ENCODE measurements around the gene OSBPL6.

Gene OSBPL6

DNA sequence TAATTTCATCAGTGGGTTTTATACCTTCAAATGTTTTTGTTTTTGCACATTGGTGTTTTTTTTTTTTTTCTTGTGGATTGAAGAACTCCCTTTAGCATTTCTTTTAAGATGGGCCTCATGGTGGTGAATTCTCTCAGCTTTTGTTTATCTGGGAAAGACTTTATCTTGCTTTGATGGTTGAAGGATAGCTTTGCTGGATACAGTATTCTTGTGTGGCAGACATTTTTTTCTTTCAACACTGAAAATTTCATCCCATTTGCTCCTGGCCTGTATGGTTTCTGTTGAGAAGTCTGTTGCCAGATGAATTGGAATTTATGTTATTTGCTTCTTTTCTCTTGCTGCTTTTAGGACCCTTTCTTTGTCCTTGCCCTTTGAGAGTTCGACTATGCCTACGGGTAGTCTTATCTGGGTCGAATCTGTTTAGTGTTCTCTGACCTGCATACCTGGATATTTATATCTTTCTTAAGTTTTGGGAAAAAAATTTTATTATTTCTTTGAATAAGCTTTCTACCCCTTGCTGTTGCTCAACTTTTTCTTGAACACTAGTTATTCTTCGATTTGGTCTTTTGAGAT, 231.0 kb downstream of the OSBPL6 start:
- TF ChIP-seq, protein P1, sequence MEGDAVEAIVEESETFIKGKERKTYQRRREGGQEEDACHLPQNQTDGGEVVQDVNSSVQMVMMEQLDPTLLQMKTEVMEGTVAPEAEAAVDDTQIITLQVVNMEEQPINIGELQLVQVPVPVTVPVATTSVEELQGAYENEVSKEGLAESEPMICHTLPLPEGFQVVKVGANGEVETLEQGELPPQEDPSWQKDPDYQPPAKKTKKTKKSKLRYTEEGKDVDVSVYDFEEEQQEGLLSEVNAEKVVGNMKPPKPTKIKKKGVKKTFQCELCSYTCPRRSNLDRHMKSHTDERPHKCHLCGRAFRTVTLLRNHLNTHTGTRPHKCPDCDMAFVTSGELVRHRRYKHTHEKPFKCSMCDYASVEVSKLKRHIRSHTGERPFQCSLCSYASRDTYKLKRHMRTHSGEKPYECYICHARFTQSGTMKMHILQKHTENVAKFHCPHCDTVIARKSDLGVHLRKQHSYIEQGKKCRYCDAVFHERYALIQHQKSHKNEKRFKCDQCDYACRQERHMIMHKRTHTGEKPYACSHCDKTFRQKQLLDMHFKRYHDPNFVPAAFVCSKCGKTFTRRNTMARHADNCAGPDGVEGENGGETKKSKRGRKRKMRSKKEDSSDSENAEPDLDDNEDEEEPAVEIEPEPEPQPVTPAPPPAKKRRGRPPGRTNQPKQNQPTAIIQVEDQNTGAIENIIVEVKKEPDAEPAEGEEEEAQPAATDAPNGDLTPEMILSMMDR (IDR thresholded peaks at IDR 0.05; ENCODE audit: low read depth, low read length), result no peak
- no peak for DNase-seq (ENCODE audit: extremely low read depth, low read depth)

DNA sequence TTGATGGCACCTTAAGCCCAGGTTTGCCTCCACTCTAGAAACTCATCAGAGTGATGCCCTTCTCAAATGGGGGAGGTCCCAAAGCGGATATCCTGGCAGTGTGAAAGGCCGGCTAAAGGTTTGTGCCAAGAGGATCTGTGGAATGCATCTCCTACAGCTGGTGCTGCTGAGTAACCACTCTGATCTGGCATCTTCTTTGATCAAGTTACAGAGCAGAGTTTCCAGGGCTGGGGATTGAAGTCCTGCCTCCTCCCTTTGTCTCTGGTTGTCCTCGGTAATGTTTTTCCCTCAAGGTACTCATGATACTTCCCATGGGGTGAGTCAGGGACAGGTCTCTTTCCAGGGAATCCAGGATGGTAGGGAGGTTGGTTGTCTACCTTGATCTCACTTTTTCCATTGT, 232.1 kb downstream of the OSBPL6 start:
- DNase-seq (ENCODE audit: extremely low read depth, low read depth), result no peak
- TF ChIP-seq, protein P1 (IDR thresholded peaks at IDR 0.05; ENCODE audit: low read depth, low read length), result no peak

DNA sequence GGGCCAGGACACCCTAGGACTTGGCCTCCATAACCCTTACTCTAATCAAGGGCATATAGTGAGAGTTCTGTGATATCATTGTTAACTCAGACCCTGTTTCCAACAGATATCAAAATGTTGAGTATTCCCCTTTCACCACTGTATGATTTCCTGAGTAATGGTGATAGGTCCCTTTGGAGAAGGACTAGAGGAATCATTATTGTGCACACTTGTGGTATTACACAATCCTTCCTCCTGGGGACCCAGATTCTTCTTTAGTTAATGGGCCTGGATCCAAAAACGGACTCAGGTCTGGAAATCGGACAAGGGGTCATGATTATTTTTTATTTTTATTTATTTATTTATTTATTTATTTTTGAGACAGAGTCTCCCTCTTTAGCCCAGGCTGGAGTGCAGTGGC, 233.1 kb downstream of the OSBPL6 start:
- DNase-seq (ENCODE audit: extremely low read depth, low read depth), result no peak
- TF ChIP-seq, protein P1 (IDR thresholded peaks at IDR 0.05; ENCODE audit: low read depth, low read length), result no peak

DNA sequence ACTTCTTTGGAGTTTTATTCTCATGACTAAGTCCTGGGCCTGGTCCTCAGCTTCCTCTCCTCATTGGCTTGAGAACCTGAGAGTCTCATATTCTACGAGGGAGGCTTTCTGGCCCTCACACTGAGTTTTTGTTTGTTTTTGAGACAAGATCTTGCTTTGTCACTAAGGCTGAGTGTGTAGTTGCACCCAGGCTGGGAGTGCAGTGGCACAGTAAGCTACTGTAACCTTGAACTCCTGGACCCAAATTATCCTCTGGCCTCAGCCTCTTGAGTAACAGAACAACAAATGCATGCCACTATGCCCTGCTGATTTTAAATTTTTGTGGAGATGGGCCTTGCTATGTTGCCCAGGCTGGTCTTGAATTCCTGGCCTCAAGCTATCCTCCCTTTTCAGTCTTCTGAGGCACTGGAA, 234.1 kb downstream of the OSBPL6 start:
- DNase-seq (ENCODE audit: extremely low read depth, low read depth), result no peak
- TF ChIP-seq, protein P1 (IDR thresholded peaks at IDR 0.05; ENCODE audit: low read depth, low read length), result no peak

DNA sequence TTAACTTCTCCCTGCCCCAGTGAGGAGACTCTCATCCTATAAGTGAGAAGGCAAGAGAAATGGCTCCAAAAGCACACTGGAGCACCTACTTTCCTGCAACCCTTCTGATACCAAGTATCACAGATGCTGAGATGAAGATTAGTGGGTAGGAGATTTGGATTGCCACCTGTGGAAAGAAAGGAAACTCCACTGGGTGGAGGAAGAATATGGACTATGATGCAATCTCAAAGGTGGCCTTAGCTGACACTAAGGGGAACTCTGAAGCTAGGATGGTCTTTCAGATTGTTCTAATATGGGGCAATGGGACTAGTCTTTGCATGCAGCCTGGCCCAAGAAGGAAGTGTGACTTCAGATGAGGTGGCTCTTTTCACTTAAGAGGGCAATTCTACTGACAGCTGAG, 235.0 kb downstream of the OSBPL6 start:
- DNase-seq (ENCODE audit: extremely low read depth, low read depth), result no peak
- TF ChIP-seq, protein P1 (IDR thresholded peaks at IDR 0.05; ENCODE audit: low read depth, low read length), result no peak

DNA sequence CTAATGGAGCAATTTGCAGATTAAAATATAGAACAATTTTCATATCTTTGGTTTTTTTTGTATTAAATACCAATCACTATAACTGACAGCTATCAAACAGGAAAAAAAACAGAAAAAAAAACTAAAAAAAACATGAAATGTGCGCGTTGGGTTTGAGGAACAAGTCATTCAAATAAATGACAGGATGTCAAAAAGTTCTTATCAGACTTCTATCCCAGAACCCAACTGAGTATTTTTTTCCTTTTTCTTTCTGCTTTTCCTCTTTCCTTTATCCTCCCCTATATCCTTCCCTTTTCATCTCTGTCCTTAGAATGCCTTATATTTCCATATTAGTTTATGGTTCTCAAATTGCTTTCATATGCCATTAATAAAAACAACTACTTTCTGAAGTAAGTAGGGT, 242.3 kb downstream of the OSBPL6 start:
- DNase-seq (ENCODE audit: extremely low read depth, low read depth), result no peak
- TF ChIP-seq, protein P1 (IDR thresholded peaks at IDR 0.05; ENCODE audit: low read depth, low read length), result no peak

DNA sequence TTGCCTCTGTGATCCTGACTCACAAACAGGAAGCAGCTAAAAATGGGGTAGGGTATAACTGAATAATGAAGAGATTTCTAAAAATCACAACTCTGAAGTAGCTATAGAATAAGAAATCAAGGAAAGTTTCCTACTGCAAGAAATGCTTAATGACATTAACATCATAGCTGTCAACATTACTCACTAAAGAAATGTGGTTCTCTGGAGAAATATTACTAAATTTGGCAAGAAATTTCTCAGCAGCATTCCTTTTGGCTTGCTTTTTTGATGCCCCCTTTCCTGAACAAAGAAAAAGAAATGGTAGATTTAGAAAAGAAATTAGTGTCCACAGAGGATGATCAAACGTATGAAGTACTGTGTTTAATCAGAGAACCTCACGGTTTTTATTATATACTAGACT, 247.1 kb downstream of the OSBPL6 start:
- DNase-seq (ENCODE audit: extremely low read depth, low read depth), result no peak
- TF ChIP-seq, protein P1 (IDR thresholded peaks at IDR 0.05; ENCODE audit: low read depth, low read length), result no peak

Measured in AG09319 (cell line).